NCI-H1092 treated with DMSO at 0.1 percent for 48 hours (cell line): ENCODE results near the gene C19orf38.

Experiments
- DNase-seq: peaks from one replicate; lab custom pipeline; 2025; lab: John Stamatoyannopoulos, UW

Gene C19orf38

GRCh38 chr19:10911579-10912363 lies 63.6 kb downstream of the C19orf38 start:
- DNase-seq: no peak

GRCh38 chr19:10912619-10913018 lies 64.4 kb downstream of the C19orf38 start:
- DNase-seq: no peak

GRCh38 chr19:10913716-10914340 lies 65.6 kb downstream of the C19orf38 start:
- DNase-seq: no peak

- no peak for DNase-seq
Observed at GRCh38 chr19:10915130-10916091, 67.2 kb downstream of the C19orf38 start.

GRCh38 chr19:10916602-10917001 lies 68.4 kb downstream of the C19orf38 start:
- DNase-seq: no peak

- no peak for DNase-seq
Observed at GRCh38 chr19:10918359-10918758, 70.1 kb downstream of the C19orf38 start.
